Endodermal cell (in vitro differentiated cells): Measurements from ENCODE around the gene TRHDE. TPM values are rescaled to one million over a fixed set of nuclear protein-coding genes. Genes with fewer than 3 reads are reported as not detected.

Source experiments
- DNase-seq: peaks from one replicate; pipeline ENCODE4 v3.0.0-alpha.2; 2017
- H3K27ac ChIP-seq: 2 replicates; pipeline ENCODE4 v1.5.1; 2013; ENCODE audit warnings: mild to moderate bottlenecking, low read depth, low read length, moderate library complexity
- H3K27me3 ChIP-seq: 2 replicates; pipeline ENCODE4 v1.6.1; 2013; ENCODE audit warnings: mild to moderate bottlenecking, low read length, moderate library complexity; ENCODE audit not compliant: insufficient read depth, control insufficient read depth, poor library complexity, severe bottlenecking
- H3K36me3 ChIP-seq: 2 replicates; pipeline ENCODE4 v1.7.0; 2013; ENCODE audit warnings: mild to moderate bottlenecking, low read length, moderate library complexity; ENCODE audit not compliant: control insufficient read depth, insufficient read depth
- H3K4me1 ChIP-seq: one replicate; pipeline ENCODE4 v1.7.0; 2013; ENCODE audit warnings: low read length; ENCODE audit not compliant: control insufficient read depth, insufficient read depth
- H3K4me3 ChIP-seq: 2 replicates; pipeline ENCODE4 v1.5.1; 2013; ENCODE audit warnings: mild to moderate bottlenecking, low read length, moderate library complexity
- H3K9ac ChIP-seq: 2 replicates; pipeline ENCODE4 v1.6.1; 2013; ENCODE audit warnings: mild to moderate bottlenecking, low read length, moderate library complexity; ENCODE audit not compliant: poor library complexity, severe bottlenecking; ENCODE audit errors: extremely low read depth
- H3K9me3 ChIP-seq: 2 replicates; pipeline ENCODE4 v1.6.1; 2013; ENCODE audit warnings: mild to moderate bottlenecking, low read length, moderate library complexity; ENCODE audit not compliant: control insufficient read depth
- H3K27ac Mint-ChIP-seq: 2 replicates; pipeline ENCODE4 v1.8.0; 2020; ENCODE audit warnings: mixed read lengths
- H3K27me3 Mint-ChIP-seq: 2 replicates; pipeline ENCODE4 v1.8.0; 2021; ENCODE audit warnings: mild to moderate bottlenecking, mixed read lengths; ENCODE audit not compliant: insufficient read depth
- H3K36me3 Mint-ChIP-seq: 2 replicates; pipeline ENCODE4 v1.8.0; 2020; ENCODE audit warnings: low read depth, mixed read lengths
- H3K4me1 Mint-ChIP-seq: 2 replicates; pipeline ENCODE4 v1.8.0; 2020; ENCODE audit warnings: mixed read lengths
- H3K4me3 Mint-ChIP-seq: 2 replicates; pipeline ENCODE4 v1.8.0; 2020; ENCODE audit warnings: mild to moderate bottlenecking, moderate library complexity, mixed read lengths
- H3K9me3 Mint-ChIP-seq: 2 replicates; pipeline ENCODE4 v1.8.0; 2020; ENCODE audit warnings: mild to moderate bottlenecking, mixed read lengths
- WGBS, 2 experiments: methylation state at CpG; one replicate each; pipeline versions ENCODE4 v1.1.5 to v1.1.7; 2013; ENCODE audit warnings: missing lambda C conversion rate in 2 of 2, mixed read lengths in 1 of 2; ENCODE audit not compliant: insufficient coverage in 1 of 2, insufficient read length in 1 of 2; 5-methylcytosine and 5-hydroxymethylcytosine counted together
- total RNA-seq, 2 donors: library from RNA; stranded (reverse); fragmentation: NEBNext Ultra II Directional in 1 of 2; extraction: Animal tissue kit (Norgen Biotek cat#: 25700) in 1 of 2; gene quantifications; 2 replicates in 1 of 2; 3 replicates in 1 of 2; pipeline ENCODE4 v1.2.1, GENCODE V29; 2021
- TF ChIP-seq, protein P1 (sequence below): fragments of 200-600 bp; sonication (generic); conservative IDR thresholded peaks from 2 replicates; pipeline ENCODE4 v1.5.0; 2021; ENCODE audit warnings: antibody characterized with exemption, mild to moderate bottlenecking

TRHDE gene
- total RNA-seq, 2 donors from 2014 or later, result 0.20 to 1.2 TPM

DNA sequence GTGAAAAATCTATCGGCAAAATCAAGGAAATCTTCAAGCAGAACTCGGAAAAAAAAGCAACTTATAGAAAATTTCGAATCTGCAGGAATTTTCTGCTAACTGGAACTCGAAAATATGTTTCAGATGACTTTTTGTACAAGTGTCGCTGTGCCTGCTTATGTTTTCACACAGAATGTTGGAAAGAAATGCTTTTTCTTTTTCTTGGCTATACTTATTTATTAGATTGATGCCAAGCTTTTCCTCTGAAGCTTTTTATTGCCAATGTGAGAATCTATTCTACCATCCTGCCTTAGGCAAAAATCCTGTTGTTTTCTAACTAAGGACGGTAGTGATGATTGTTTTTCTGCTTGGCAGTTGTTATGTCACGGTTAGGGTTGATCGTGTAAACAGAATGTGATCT, 65.8 kb downstream of the TRHDE start:
- H3K36me3 Mint-ChIP-seq, result no peaks in the 10 kb centered on the region
- H3K4me3 ChIP-seq, result no peak overlapping the region
- no peak overlapping the region for H3K9ac ChIP-seq
- no peak overlapping the region for H3K27ac Mint-ChIP-seq
- WGBS, 2 experiments, result 92 to 94% methylated on average over 8 of the region's 8 CpGs
- H3K4me3 Mint-ChIP-seq, result no peak overlapping the region
- no peaks in the 10 kb centered on the region for H3K36me3 ChIP-seq
- no peaks in the 10 kb centered on the region for H3K27me3 Mint-ChIP-seq
- peaks cover 2% of the 10 kb centered on the region for H3K4me1 Mint-ChIP-seq
- no peaks in the 10 kb centered on the region for H3K27me3 ChIP-seq
- TF ChIP-seq, protein P1, sequence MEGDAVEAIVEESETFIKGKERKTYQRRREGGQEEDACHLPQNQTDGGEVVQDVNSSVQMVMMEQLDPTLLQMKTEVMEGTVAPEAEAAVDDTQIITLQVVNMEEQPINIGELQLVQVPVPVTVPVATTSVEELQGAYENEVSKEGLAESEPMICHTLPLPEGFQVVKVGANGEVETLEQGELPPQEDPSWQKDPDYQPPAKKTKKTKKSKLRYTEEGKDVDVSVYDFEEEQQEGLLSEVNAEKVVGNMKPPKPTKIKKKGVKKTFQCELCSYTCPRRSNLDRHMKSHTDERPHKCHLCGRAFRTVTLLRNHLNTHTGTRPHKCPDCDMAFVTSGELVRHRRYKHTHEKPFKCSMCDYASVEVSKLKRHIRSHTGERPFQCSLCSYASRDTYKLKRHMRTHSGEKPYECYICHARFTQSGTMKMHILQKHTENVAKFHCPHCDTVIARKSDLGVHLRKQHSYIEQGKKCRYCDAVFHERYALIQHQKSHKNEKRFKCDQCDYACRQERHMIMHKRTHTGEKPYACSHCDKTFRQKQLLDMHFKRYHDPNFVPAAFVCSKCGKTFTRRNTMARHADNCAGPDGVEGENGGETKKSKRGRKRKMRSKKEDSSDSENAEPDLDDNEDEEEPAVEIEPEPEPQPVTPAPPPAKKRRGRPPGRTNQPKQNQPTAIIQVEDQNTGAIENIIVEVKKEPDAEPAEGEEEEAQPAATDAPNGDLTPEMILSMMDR, result no peak
- no peaks in the 10 kb centered on the region for H3K9me3 Mint-ChIP-seq
- no peaks in the 10 kb centered on the region for H3K4me1 ChIP-seq
- no peak overlapping the region for H3K27ac ChIP-seq
- no peaks in the 10 kb centered on the region for H3K9me3 ChIP-seq
- no peak for DNase-seq

DNA sequence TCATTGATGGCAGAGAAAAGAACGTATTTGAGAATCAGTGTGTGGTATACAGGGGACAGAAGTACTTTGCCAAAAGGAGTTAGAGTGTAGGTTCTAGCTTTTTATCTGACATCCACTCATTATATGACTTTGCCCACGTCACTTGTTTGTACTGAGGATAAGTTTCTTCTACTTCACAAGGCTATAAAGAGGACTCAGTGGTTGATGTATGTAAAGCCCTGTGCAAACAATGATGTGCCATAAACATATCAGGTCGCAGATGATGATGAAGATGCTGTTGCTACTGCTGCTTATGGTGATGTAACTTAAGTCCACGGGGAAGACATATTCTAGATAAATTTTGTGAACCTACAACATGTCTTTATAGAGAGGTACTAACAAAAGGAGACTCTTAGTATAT, 66.3 kb downstream of the TRHDE start:
- Mint-ChIP-seq H3K27ac (no peak overlapping the region), H3K9me3 (no peaks in the 10 kb centered on the region), H3K4me1 (peaks cover 2% of the 10 kb centered on the region), H3K4me3 (no peak overlapping the region), H3K27me3 (no peaks in the 10 kb centered on the region), H3K36me3 (no peaks in the 10 kb centered on the region)
- no peaks in the 10 kb centered on the region for H3K36me3 ChIP-seq
- H3K27me3 ChIP-seq, result no peaks in the 10 kb centered on the region
- no peak overlapping the region for H3K27ac ChIP-seq
- DNase-seq, result no peak
- H3K4me1 ChIP-seq, result no peaks in the 10 kb centered on the region
- H3K4me3 ChIP-seq, result no peak overlapping the region
- no peak overlapping the region for H3K9ac ChIP-seq
- TF ChIP-seq, protein P1, result no peak
- H3K9me3 ChIP-seq, result no peaks in the 10 kb centered on the region
- WGBS, 2 experiments, result 78 to 85% methylated on average over 1 to 4 of the region's 4 CpGs

DNA sequence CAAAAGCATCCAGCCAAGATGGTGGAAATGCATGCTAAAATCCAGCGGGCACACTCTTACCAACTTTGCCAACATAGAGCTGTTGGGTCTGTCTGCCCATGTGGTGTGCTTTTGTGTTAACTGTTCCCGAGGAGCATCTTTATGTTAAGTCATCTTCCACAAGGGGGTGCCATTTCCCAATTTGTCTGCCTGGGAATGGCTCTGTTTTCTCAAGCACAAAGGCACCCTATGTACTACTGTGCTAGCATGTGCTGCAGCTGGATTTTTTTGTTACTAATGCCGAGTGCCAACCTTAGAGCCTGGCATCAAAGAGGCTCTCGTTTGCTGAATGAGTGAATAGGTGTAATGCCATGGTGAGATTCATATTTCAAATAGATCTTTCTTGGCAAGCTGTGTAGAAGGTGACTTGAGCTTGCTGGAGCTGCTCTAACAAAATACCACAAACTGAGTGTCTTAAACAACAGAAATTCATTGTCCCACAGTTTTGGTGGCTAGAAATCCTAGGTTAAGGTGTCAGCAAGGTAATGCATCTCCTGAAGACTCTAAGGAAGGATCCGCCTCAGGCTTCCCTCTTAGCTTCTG, 74.3 kb downstream of the TRHDE start:
- H3K4me3 Mint-ChIP-seq, result no peak overlapping the region
- no peaks in the 10 kb centered on the region for H3K9me3 ChIP-seq
- peaks cover 4% of the 10 kb centered on the region for H3K4me1 Mint-ChIP-seq
- 42% methylated on average over 5 of the region's 5 CpGs; no CpG with 5 or more reads in 1 of the 2 experiments for WGBS, 2 experiments
- TF ChIP-seq, protein P1, result peak; percentile 84
- H3K36me3 Mint-ChIP-seq, result no peaks in the 10 kb centered on the region
- DNase-seq, result peak; percentile 96
- no peaks in the 10 kb centered on the region for H3K9me3 Mint-ChIP-seq
- no peaks in the 10 kb centered on the region for H3K4me1 ChIP-seq
- H3K9ac ChIP-seq, result no peak overlapping the region
- H3K36me3 ChIP-seq, result no peaks in the 10 kb centered on the region
- no peak overlapping the region for H3K27ac Mint-ChIP-seq
- no peaks in the 10 kb centered on the region for H3K27me3 ChIP-seq
- no peaks in the 10 kb centered on the region for H3K27me3 Mint-ChIP-seq
- no peak overlapping the region for H3K27ac ChIP-seq
- H3K4me3 ChIP-seq, result no peak overlapping the region
